IPS-15b (cell line): ENCODE results near the gene LPA.
"Not testable (repeated sequence)": the region's sequence is repeated elsewhere in the genome, so short reads cannot be mapped to it uniquely, and the experiment has no call there.

Experiments
- H3K27me3 ChIP-seq: one replicate; pipeline ENCODE4 v1.6.1; 2013; ENCODE audit warnings: low read length; ENCODE audit not compliant: control insufficient read depth, insufficient read depth
- H3K36me3 ChIP-seq: one replicate; pipeline ENCODE4 v1.6.1; 2013; ENCODE audit warnings: low read length; ENCODE audit not compliant: control insufficient read depth, insufficient read depth
- H3K4me1 ChIP-seq: one replicate; pipeline ENCODE4 v1.6.1; 2013; ENCODE audit warnings: mild to moderate bottlenecking, low read length; ENCODE audit not compliant: control insufficient read depth, insufficient read depth
- H3K4me3 ChIP-seq: one replicate; pipeline ENCODE4 v1.5.1; 2013; ENCODE audit warnings: low read depth, low read length
- H3K9ac ChIP-seq: one replicate; pipeline ENCODE4 v1.6.1; 2013; ENCODE audit warnings: low read depth, mild to moderate bottlenecking, low read length
- H3K9me3 ChIP-seq: one replicate; pipeline ENCODE4 v1.6.1; 2013; ENCODE audit warnings: mild to moderate bottlenecking, low read length; ENCODE audit not compliant: control insufficient read depth, insufficient read depth

The LPA gene, protein sequence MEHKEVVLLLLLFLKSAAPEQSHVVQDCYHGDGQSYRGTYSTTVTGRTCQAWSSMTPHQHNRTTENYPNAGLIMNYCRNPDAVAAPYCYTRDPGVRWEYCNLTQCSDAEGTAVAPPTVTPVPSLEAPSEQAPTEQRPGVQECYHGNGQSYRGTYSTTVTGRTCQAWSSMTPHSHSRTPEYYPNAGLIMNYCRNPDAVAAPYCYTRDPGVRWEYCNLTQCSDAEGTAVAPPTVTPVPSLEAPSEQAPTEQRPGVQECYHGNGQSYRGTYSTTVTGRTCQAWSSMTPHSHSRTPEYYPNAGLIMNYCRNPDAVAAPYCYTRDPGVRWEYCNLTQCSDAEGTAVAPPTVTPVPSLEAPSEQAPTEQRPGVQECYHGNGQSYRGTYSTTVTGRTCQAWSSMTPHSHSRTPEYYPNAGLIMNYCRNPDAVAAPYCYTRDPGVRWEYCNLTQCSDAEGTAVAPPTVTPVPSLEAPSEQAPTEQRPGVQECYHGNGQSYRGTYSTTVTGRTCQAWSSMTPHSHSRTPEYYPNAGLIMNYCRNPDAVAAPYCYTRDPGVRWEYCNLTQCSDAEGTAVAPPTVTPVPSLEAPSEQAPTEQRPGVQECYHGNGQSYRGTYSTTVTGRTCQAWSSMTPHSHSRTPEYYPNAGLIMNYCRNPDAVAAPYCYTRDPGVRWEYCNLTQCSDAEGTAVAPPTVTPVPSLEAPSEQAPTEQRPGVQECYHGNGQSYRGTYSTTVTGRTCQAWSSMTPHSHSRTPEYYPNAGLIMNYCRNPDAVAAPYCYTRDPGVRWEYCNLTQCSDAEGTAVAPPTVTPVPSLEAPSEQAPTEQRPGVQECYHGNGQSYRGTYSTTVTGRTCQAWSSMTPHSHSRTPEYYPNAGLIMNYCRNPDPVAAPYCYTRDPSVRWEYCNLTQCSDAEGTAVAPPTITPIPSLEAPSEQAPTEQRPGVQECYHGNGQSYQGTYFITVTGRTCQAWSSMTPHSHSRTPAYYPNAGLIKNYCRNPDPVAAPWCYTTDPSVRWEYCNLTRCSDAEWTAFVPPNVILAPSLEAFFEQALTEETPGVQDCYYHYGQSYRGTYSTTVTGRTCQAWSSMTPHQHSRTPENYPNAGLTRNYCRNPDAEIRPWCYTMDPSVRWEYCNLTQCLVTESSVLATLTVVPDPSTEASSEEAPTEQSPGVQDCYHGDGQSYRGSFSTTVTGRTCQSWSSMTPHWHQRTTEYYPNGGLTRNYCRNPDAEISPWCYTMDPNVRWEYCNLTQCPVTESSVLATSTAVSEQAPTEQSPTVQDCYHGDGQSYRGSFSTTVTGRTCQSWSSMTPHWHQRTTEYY (N-terminal part only)

DNA sequence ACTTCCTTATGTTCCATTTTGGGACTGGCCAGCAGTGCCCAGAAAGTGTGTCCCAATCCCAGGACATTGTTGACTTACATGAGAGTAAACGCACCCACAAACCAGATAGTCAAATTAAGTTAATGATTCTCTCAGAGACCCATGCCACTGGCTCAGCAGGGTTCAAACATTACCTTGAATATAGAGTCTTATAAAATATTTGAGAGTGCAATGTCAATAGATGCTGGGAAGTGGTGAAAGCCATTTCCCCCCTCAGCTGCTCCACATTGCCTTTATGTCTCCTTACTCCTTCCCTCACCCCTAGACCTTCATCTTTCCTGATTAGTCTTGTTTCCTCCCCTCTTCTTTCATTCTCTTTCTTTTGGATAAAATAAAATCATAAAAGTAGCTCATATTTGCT, at the start of gene LPA:
Gene LPA, minus strand, starts transcription at position 78 of the 400 bp plus-strand sequence. Its CDS starts 61 bp downstream, at position 17.
- not testable (repeated sequence) for H3K36me3 ChIP-seq, H3K4me3 ChIP-seq, H3K9ac ChIP-seq, H3K27me3 ChIP-seq, H3K9me3 ChIP-seq, H3K4me1 ChIP-seq

DNA sequence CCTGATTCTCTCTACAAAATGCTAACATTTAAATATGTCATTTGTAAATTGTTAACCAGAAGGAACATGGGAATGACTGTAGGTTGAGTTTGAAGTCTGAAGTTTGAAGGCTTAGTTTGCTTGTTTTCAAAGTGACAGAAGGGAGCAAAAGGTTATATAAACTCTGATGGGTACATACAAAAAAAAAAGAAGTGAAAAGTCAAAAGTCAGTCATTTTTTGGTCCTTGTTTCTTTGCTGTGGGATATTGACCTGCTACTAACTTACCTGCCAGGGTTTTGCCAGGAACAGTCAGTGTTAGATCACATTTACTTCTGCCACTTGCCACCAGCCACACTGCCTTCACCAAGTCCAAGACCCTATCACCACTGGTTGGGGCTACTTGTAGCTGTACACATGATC, 44.9 kb upstream of the LPA start:
- H3K4me1 ChIP-seq, H3K36me3 ChIP-seq, H3K27me3 ChIP-seq, H3K9ac ChIP-seq, H3K9me3 ChIP-seq, H3K4me3 ChIP-seq: not testable (repeated sequence)

- not testable (repeated sequence) for H3K4me3 ChIP-seq, H3K4me1 ChIP-seq, H3K9ac ChIP-seq, H3K9me3 ChIP-seq, H3K27me3 ChIP-seq, H3K36me3 ChIP-seq
Measured at GRCh38 chr6:160704688-160705087, 40.6 kb upstream of the LPA start.

- H3K27me3 ChIP-seq, H3K36me3 ChIP-seq, H3K4me1 ChIP-seq, H3K9me3 ChIP-seq, H3K9ac ChIP-seq, H3K4me3 ChIP-seq: not testable (repeated sequence)
Measured at GRCh38 chr6:160701918-160702680, 38.0 kb upstream of the LPA start, which contains the start of gene PLG. Gene PLG (plus strand): TSS chr6:160702244. CDS start chr6:160702305, 61 bp downstream.

DNA sequence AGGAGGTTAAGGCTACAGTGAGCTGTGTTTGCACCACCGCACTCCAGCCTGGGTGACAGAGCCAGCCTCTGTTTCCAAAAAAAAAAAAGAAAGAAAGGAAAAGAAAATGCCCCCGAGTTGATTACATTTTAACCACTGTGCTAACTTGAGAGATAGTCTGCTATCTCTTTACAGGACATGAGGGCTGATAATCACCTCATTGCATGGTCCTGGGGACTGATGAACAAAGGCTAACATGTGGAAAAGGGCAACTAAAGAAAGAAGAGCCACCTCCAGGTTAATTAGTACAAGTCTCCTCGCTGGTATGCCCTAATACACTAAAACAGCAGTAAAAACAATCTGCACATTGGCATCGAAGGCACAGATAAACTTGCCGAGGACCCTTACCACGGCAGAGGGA, 33.8 kb upstream of the LPA start:
- H3K9me3 ChIP-seq, result no peaks in the 10 kb centered on the region
- no peak overlapping the region for H3K4me3 ChIP-seq
- no peak overlapping the region for H3K9ac ChIP-seq
- H3K27me3 ChIP-seq, result no peaks in the 10 kb centered on the region
- H3K36me3 ChIP-seq, result no peaks in the 10 kb centered on the region
- H3K4me1 ChIP-seq, result no peaks in the 10 kb centered on the region

GRCh38 chr6:160696884-160697283, 32.8 kb upstream of the LPA start:
- H3K9me3 ChIP-seq, H3K4me3 ChIP-seq, H3K9ac ChIP-seq, H3K36me3 ChIP-seq, H3K4me1 ChIP-seq, H3K27me3 ChIP-seq: not testable (repeated sequence)

GRCh38 chr6:160695622-160696021, 31.5 kb upstream of the LPA start:
- not testable (repeated sequence) for H3K4me1 ChIP-seq, H3K36me3 ChIP-seq, H3K9me3 ChIP-seq, H3K4me3 ChIP-seq, H3K9ac ChIP-seq, H3K27me3 ChIP-seq

DNA sequence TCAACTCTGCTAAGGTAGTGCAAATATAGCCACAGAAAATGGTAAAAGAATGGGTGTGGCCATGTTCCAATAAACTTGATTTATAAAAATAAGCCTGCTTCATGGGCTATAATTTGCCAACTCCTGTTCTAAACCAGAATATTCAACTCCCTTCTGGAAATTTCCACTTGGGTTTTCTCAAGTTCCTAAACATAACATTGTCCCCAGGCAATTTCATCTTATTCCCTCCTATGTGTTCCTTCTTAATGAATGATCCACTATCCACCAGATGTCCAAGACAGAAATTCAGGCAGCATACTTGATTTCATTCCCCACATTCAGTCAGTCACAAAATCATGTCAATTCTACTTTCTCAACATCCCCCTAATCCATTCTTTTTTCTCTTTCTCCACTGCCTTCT, 30.9 kb upstream of the LPA start:
- H3K9ac ChIP-seq, H3K27me3 ChIP-seq, H3K4me1 ChIP-seq, H3K4me3 ChIP-seq, H3K36me3 ChIP-seq, H3K9me3 ChIP-seq: not testable (repeated sequence)

DNA sequence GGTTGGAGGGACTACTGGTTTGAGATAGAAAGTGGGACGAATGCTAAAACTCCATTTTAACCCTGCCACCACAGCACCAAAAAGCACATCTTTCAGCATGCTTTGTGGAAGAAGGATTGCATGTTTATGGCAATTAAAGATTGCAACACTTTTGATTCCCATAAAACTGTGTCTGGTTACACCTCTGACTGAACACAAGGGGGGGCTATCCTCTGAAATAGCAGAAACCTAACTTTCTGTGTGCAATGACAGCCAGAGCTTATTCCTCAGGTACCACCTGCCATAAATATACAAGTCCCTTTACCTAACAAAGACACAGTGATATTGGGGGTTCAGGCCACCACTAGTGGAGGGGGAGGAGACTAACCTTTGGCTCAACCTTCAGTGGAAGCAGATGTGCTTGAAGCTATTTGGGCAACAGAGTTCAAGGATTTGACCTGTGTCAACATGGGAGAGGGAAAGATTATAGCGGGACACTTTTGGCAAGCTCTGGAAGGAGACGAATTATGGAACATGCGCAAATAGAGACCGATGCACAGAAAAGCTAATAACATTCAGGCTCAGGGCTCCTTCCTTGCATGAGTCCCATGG, 28.4 kb upstream of the LPA start:
- no peak overlapping the region for H3K9ac ChIP-seq

GRCh38 chr6:160691617-160692016, 27.5 kb upstream of the LPA start:
- H3K9ac ChIP-seq, result no peak overlapping the region

More for the DNA sequence above, 28.4 kb upstream of the LPA start:
- Histone ChIP-seq H3K9me3 (no peaks in the 10 kb centered on the region), H3K4me1 (no peaks in the 10 kb centered on the region), H3K4me3 (no peak overlapping the region), H3K36me3 (no peaks in the 10 kb centered on the region), H3K27me3 (no peaks in the 10 kb centered on the region)

GRCh38 chr6:160690458-160690857, 26.4 kb upstream of the LPA start:
- Histone ChIP-seq H3K9ac (no peak overlapping the region), H3K4me1 (no peaks in the 10 kb centered on the region), H3K4me3 (no peak overlapping the region), H3K36me3 (no peaks in the 10 kb centered on the region), H3K27me3 (no peaks in the 10 kb centered on the region), H3K9me3 (peaks cover 4% of the 10 kb centered on the region)

More at GRCh38 chr6:160691617-160692016, 27.5 kb upstream of the LPA start:
- no peaks in the 10 kb centered on the region for H3K4me1 ChIP-seq
- H3K4me3 ChIP-seq, result no peak overlapping the region
- H3K9me3 ChIP-seq, result no peaks in the 10 kb centered on the region
- no peaks in the 10 kb centered on the region for H3K27me3 ChIP-seq
- H3K36me3 ChIP-seq, result no peaks in the 10 kb centered on the region
